ENCODE results near the gene CTCFL.
A peak's percentile ranks its signal among the peaks of the same experiment; 100 is the strongest.
"Not testable (repeated sequence)": the region's sequence is repeated elsewhere in the genome, so short reads cannot be mapped to it uniquely, and the experiment has no call there.

CTCFL gene

DNA sequence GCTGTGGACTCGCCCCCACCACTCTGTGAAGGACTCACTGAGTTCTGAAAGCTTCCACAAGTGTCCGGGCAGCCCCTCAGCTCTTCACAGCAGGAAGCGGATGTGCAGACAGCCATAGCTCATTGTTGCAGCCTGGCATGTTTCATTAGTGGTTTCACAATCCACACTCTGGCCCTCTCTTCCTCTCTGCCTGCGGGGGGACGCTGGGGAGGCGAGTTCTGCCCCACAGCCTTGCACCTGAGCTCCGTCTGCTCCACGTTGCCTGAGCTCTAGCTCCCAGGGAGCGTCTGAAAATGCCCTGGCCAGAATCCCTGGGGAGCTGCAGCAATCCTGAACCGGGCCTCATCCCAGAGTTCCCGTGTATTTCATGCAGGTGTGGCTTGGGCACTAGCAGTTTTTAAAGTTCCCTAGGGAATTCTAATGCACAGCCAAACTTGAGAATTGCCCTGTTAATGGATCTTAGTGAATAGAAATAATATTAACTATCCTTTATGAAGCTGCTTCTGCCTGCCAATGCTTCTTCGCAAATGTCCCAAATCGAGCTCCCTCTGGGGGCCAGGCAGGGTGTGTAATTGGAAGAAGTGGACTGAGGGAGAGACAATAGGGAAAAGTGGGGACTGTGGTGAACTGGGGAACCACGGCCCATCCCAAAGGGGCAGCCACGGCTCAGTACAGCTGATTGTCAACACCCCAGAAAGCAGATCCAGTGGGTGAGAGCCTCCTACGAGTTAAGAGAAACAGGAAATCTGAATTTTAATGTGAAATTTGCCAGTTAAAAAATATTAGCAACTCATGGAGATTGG, 51.5 kb downstream of the CTCFL start:
- DNase-seq (ENCODE audit: insufficient read length), result peak; percentile 63
- TF ChIP-seq POLR2AphosphoS5 (IDR thresholded peaks at IDR 0.05; ENCODE audit: low read depth, low read length) (no peak), TAF1 (IDR thresholded peaks at IDR 0.05; ENCODE audit: borderline replicate concordance, low read depth, low read length) (no peak), POLR2A (IDR thresholded peaks at IDR 0.05; ENCODE audit: low read depth, low read length) (peak; percentile 56; the same call in 1 of the 2 replicates)
- peak; percentile 97 for FAIRE-seq

DNA sequence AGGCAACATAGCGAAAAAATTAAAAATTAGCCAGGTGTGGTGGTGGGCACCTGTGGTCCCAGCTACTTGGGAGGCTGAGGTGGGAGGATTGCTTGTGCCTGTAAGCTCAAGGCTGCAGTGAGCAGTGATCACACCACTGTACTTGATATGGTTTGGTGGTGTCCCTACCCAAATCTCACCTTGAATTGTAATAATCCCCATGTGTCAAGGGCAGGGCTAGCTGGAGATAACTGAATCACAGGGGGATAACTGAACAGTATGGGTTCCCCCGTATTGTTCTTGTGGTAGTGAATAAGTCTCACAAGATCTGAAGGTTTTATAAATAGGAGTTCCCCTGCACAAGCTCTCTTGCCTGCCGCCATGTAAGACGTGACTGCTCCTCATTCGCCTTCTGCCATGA, 52.5 kb downstream of the CTCFL start:
- not testable (repeated sequence) for DNase-seq (ENCODE audit: insufficient read length); FAIRE-seq

GRCh38 chr20:57471496-57472372, 53.2 kb downstream of the CTCFL start:
- FAIRE-seq (no peak), DNase-seq (ENCODE audit: insufficient read length) (no peak)
- TF ChIP-seq POLR2A (IDR thresholded peaks at IDR 0.05; ENCODE audit: low read depth, low read length), result no peak
- TF ChIP-seq POLR2AphosphoS5 (IDR thresholded peaks at IDR 0.05; ENCODE audit: low read depth, low read length), result no peak
- TF ChIP-seq TAF1 (IDR thresholded peaks at IDR 0.05; ENCODE audit: borderline replicate concordance, low read depth, low read length), result no peak

GRCh38 chr20:57470666-57471495, 54.1 kb downstream of the CTCFL start:
- FAIRE-seq (no peak), DNase-seq (ENCODE audit: insufficient read length) (no peak)
- TF ChIP-seq TAF1 (IDR thresholded peaks at IDR 0.05; ENCODE audit: borderline replicate concordance, low read depth, low read length) (no peak), POLR2AphosphoS5 (IDR thresholded peaks at IDR 0.05; ENCODE audit: low read depth, low read length) (no peak), POLR2A (IDR thresholded peaks at IDR 0.05; ENCODE audit: low read depth, low read length) (no peak)

DNA sequence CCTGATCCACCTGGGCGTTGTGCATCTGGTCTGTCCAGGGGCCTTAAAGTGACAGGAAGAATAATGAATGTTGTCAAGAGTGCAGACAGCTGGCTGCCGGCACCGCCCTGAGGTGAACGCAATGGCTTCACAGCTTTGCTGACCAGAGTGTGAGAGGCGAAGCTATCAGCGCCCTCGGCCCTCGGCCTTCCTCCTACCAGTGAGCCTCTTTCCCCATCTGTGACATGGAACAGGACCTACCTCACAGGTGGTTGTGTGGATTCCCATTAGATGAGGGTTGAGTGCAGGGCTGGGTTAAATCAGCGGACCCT, 54.8 kb downstream of the CTCFL start:
- no peak for TF ChIP-seq POLR2AphosphoS5 (IDR thresholded peaks at IDR 0.05; ENCODE audit: low read depth, low read length)
- TF ChIP-seq POLR2A (IDR thresholded peaks at IDR 0.05; ENCODE audit: low read depth, low read length), result no peak
- TF ChIP-seq TAF1 (IDR thresholded peaks at IDR 0.05; ENCODE audit: borderline replicate concordance, low read depth, low read length), result no peak
- DNase-seq (ENCODE audit: insufficient read length) (no peak), FAIRE-seq (no peak)

DNA sequence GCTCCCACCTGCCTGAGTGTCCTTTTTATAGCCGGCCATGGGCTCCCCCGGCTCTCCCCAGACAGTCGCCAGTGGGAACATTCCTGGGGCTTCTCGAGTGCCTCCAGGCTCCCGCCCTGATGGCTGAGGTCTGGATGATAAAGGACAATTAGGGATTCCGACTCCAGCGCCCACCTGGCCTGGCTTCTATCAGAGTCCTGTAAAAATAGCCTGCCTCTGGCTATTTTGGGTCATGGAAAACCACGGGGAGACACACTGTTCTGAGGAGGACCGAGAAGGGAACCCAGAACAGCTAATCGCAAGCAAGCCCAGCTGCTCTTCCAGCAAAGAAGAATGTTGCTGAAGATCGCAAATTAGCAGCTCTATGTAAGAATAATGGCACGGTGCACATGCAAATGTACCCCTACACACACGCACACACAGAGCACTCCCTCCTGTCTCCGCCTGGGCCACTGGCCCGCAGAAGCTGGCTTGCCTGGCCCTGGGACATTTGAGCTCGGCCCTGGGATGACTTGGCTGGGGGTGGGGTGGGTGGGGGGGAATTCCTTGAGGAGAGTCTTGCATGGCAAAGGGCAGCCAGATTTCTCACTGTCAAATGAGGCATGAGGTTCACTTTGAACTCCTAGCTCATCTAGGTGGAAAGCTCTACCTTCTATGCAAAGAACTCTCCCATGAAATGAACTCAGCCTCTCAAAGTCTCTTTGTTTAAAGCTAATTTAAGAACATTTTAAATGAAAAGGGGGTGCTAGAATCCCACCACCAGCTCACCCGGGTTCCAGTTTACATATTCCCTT, 55.3 kb downstream of the CTCFL start:
- DNase-seq (ENCODE audit: insufficient read length), result no peak
- FAIRE-seq, result peak; percentile 53
- TF ChIP-seq POLR2AphosphoS5 (IDR thresholded peaks at IDR 0.05; ENCODE audit: low read depth, low read length) (no peak), TAF1 (IDR thresholded peaks at IDR 0.05; ENCODE audit: borderline replicate concordance, low read depth, low read length) (no peak), POLR2A (IDR thresholded peaks at IDR 0.05; ENCODE audit: low read depth, low read length) (no peak)

GRCh38 chr20:57468523-57469417, 56.2 kb downstream of the CTCFL start:
- FAIRE-seq (no peak), DNase-seq (ENCODE audit: insufficient read length) (no peak)
- TF ChIP-seq POLR2A (IDR thresholded peaks at IDR 0.05; ENCODE audit: low read depth, low read length) (no peak), POLR2AphosphoS5 (IDR thresholded peaks at IDR 0.05; ENCODE audit: low read depth, low read length) (no peak), TAF1 (IDR thresholded peaks at IDR 0.05; ENCODE audit: borderline replicate concordance, low read depth, low read length) (no peak)

- no peak for TF ChIP-seq TAF1 (IDR thresholded peaks at IDR 0.05; ENCODE audit: borderline replicate concordance, low read depth, low read length)
- no peak for TF ChIP-seq POLR2A (IDR thresholded peaks at IDR 0.05; ENCODE audit: low read depth, low read length)
- no peak for TF ChIP-seq POLR2AphosphoS5 (IDR thresholded peaks at IDR 0.05; ENCODE audit: low read depth, low read length)
- FAIRE-seq (no peak), DNase-seq (ENCODE audit: insufficient read length) (no peak)
Measured at GRCh38 chr20:57467742-57468141, 57.2 kb downstream of the CTCFL start.

GRCh38 chr20:57465943-57466342, 59.0 kb downstream of the CTCFL start:
- FAIRE-seq (no peak), DNase-seq (ENCODE audit: insufficient read length) (no peak)
- TF ChIP-seq POLR2AphosphoS5 (IDR thresholded peaks at IDR 0.05; ENCODE audit: low read depth, low read length), result no peak
- no peak for TF ChIP-seq TAF1 (IDR thresholded peaks at IDR 0.05; ENCODE audit: borderline replicate concordance, low read depth, low read length)
- TF ChIP-seq POLR2A (IDR thresholded peaks at IDR 0.05; ENCODE audit: low read depth, low read length), result no peak

DNA sequence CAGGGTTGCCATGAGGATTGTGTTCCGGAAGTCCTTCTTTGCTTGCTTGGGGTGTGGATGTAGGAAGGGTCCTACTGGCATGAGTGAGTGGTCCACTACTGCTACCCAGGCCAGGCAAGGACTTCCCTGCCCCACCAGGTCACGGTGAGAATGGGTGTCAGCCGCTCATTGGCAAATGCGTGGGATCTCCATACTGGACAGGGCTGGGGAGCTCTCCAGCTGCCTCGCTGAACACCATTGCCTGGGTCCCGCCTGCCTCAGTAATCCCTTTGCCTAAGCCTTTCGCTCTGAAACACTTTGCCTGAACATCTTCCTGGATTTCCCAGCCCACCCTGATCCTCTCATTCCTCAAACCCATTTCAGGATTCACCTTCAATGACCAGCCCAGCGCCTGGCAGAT, 59.5 kb downstream of the CTCFL start:
- DNase-seq (ENCODE audit: insufficient read length), result no peak
- no peak for TF ChIP-seq TAF1 (IDR thresholded peaks at IDR 0.05; ENCODE audit: borderline replicate concordance, low read depth, low read length)
- TF ChIP-seq POLR2AphosphoS5 (IDR thresholded peaks at IDR 0.05; ENCODE audit: low read depth, low read length), result no peak
- FAIRE-seq, result no peak
